Activated T-cell treated with anti-CD3 and anti-CD28 coated beads, Interleukin-2, amount 50 U/mL, for 24 hours (primary cell): ENCODE data around the gene ZBTB40.

Source experiments
- DNase-seq: peaks from one replicate; pipeline ENCODE4 v3.0.0-alpha.2; 2020
- H3K27ac Mint-ChIP-seq: 2 replicates; pipeline ENCODE4 v1.8.0; 2020; ENCODE audit warnings: mild to moderate bottlenecking, mixed read lengths
- H3K27me3 Mint-ChIP-seq: 2 replicates; pipeline ENCODE4 v1.8.0; 2020; ENCODE audit warnings: mixed read lengths
- H3K36me3 Mint-ChIP-seq: 2 replicates; pipeline ENCODE4 v1.8.0; 2020; ENCODE audit warnings: low read depth, mixed read lengths
- H3K4me1 Mint-ChIP-seq: 2 replicates; pipeline ENCODE4 v1.8.0; 2020; ENCODE audit warnings: low read depth, mixed read lengths
- H3K4me3 Mint-ChIP-seq: 2 replicates; pipeline ENCODE4 v1.8.0; 2020; ENCODE audit warnings: mild to moderate bottlenecking, moderate library complexity, mixed read lengths
- H3K9me3 Mint-ChIP-seq: 2 replicates; pipeline ENCODE4 v1.8.0; 2020; ENCODE audit warnings: mixed read lengths

ZBTB40 gene

GRCh38 chr1:22449636-22450035 is 2.0 kb upstream of the ZBTB40 start:
- no peak for DNase-seq
- Mint-ChIP-seq H3K9me3 (no peaks in the 10 kb centered on the region), H3K27me3 (no peaks in the 10 kb centered on the region), H3K4me3 (no peak overlapping the region), H3K36me3 (peaks cover 12% of the 10 kb centered on the region), H3K27ac (no peak overlapping the region), H3K4me1 (peaks cover 25% of the 10 kb centered on the region)

GRCh38 chr1:22450351-22451021 is 1.2 kb upstream of the ZBTB40 start:
- H3K9me3 Mint-ChIP-seq: no peaks in the 10 kb centered on the region
- H3K27ac Mint-ChIP-seq: peak overlapping the region; percentile 84
- H3K36me3 Mint-ChIP-seq: peaks cover 16% of the 10 kb centered on the region
- H3K4me3 Mint-ChIP-seq: peak overlapping the region; percentile 83
- no peak for DNase-seq
- H3K4me1 Mint-ChIP-seq: peaks cover 31% of the 10 kb centered on the region
- no peaks in the 10 kb centered on the region for H3K27me3 Mint-ChIP-seq

- Mint-ChIP-seq H3K36me3 (peaks cover 20% of the 10 kb centered on the region), H3K27ac (peak overlapping the region; percentile 94), H3K27me3 (no peaks in the 10 kb centered on the region), H3K4me3 (peak overlapping the region; percentile 83), H3K9me3 (no peaks in the 10 kb centered on the region), H3K4me1 (peaks cover 44% of the 10 kb centered on the region)
- no peak for DNase-seq
These were observed 868 bp downstream of the ZBTB40 start for GRCh38 chr1:22452481-22452957.

GRCh38 chr1:22453181-22453580 is 1.5 kb downstream of the ZBTB40 start:
- Mint-ChIP-seq H3K4me1 (peaks cover 48% of the 10 kb centered on the region), H3K36me3 (peaks cover 20% of the 10 kb centered on the region), H3K27ac (no peak overlapping the region), H3K9me3 (no peaks in the 10 kb centered on the region), H3K4me3 (peak overlapping the region; percentile 83), H3K27me3 (no peaks in the 10 kb centered on the region)
- no peak for DNase-seq

- H3K36me3 Mint-ChIP-seq: peaks cover 21% of the 10 kb centered on the region
- no peak for DNase-seq
- H3K4me3 Mint-ChIP-seq: no peak overlapping the region
- peaks cover 55% of the 10 kb centered on the region for H3K4me1 Mint-ChIP-seq
- no peak overlapping the region for H3K27ac Mint-ChIP-seq
- H3K9me3 Mint-ChIP-seq: no peaks in the 10 kb centered on the region
- H3K27me3 Mint-ChIP-seq: no peaks in the 10 kb centered on the region
These were observed 2.9 kb downstream of the ZBTB40 start for GRCh38 chr1:22454476-22455056.

- Mint-ChIP-seq H3K27me3 (no peaks in the 10 kb centered on the region), H3K4me1 (peaks cover 71% of the 10 kb centered on the region), H3K36me3 (peaks cover 17% of the 10 kb centered on the region), H3K27ac (no peak overlapping the region), H3K9me3 (no peaks in the 10 kb centered on the region), H3K4me3 (no peak overlapping the region)
- no peak for DNase-seq
These were observed 5.7 kb downstream of the ZBTB40 start for GRCh38 chr1:22457345-22457744.

- no peaks in the 10 kb centered on the region for H3K27me3 Mint-ChIP-seq
- DNase-seq: no peak
- no peaks in the 10 kb centered on the region for H3K9me3 Mint-ChIP-seq
- no peak overlapping the region for H3K27ac Mint-ChIP-seq
- peaks cover 69% of the 10 kb centered on the region for H3K4me1 Mint-ChIP-seq
- H3K36me3 Mint-ChIP-seq: peaks cover 14% of the 10 kb centered on the region
- no peak overlapping the region for H3K4me3 Mint-ChIP-seq
These were observed 6.2 kb downstream of the ZBTB40 start for GRCh38 chr1:22457836-22458235.

- Mint-ChIP-seq H3K27ac (no peak overlapping the region), H3K27me3 (no peaks in the 10 kb centered on the region), H3K36me3 (peaks cover 22% of the 10 kb centered on the region), H3K4me1 (peaks cover 51% of the 10 kb centered on the region), H3K9me3 (peaks cover 6% of the 10 kb centered on the region), H3K4me3 (no peak overlapping the region)
- no peak for DNase-seq
These were observed 9.4 kb downstream of the ZBTB40 start for GRCh38 chr1:22461100-22461499.

GRCh38 chr1:22461678-22462527 is 10.3 kb downstream of the ZBTB40 start:
- peaks cover 19% of the 10 kb centered on the region for H3K36me3 Mint-ChIP-seq
- H3K27me3 Mint-ChIP-seq: no peaks in the 10 kb centered on the region
- no peak overlapping the region for H3K4me3 Mint-ChIP-seq
- DNase-seq: no peak
- peaks cover 51% of the 10 kb centered on the region for H3K4me1 Mint-ChIP-seq
- H3K27ac Mint-ChIP-seq: no peak overlapping the region
- H3K9me3 Mint-ChIP-seq: peaks cover 6% of the 10 kb centered on the region

- Mint-ChIP-seq H3K4me1 (peaks cover 48% of the 10 kb centered on the region), H3K27me3 (no peaks in the 10 kb centered on the region), H3K36me3 (peaks cover 19% of the 10 kb centered on the region), H3K4me3 (no peak overlapping the region), H3K9me3 (peaks cover 6% of the 10 kb centered on the region), H3K27ac (no peak overlapping the region)
- DNase-seq: no peak
These were observed 11.3 kb downstream of the ZBTB40 start for GRCh38 chr1:22462928-22463327.

- no peak for DNase-seq
- H3K27ac Mint-ChIP-seq: no peak overlapping the region
- H3K27me3 Mint-ChIP-seq: no peaks in the 10 kb centered on the region
- H3K4me3 Mint-ChIP-seq: no peak overlapping the region
- peaks cover 6% of the 10 kb centered on the region for H3K9me3 Mint-ChIP-seq
- peaks cover 47% of the 10 kb centered on the region for H3K4me1 Mint-ChIP-seq
- peaks cover 19% of the 10 kb centered on the region for H3K36me3 Mint-ChIP-seq
These were observed 13.4 kb downstream of the ZBTB40 start for GRCh38 chr1:22465015-22465565.

- DNase-seq: no peak
These were observed 14.0 kb downstream of the ZBTB40 start for GRCh38 chr1:22465671-22466070.

GRCh38 chr1:22470227-22470626 is 18.6 kb downstream of the ZBTB40 start:
- Mint-ChIP-seq H3K4me1 (peaks cover 39% of the 10 kb centered on the region), H3K4me3 (no peak overlapping the region), H3K36me3 (peaks cover 16% of the 10 kb centered on the region), H3K9me3 (no peaks in the 10 kb centered on the region), H3K27me3 (no peaks in the 10 kb centered on the region), H3K27ac (no peak overlapping the region)
- DNase-seq: no peak

More at GRCh38 chr1:22465671-22466070, 14.0 kb downstream of the ZBTB40 start:
- H3K9me3 Mint-ChIP-seq: peaks cover 6% of the 10 kb centered on the region
- no peak overlapping the region for H3K27ac Mint-ChIP-seq
- H3K27me3 Mint-ChIP-seq: no peaks in the 10 kb centered on the region
- H3K4me3 Mint-ChIP-seq: no peak overlapping the region
- H3K4me1 Mint-ChIP-seq: peaks cover 48% of the 10 kb centered on the region
- H3K36me3 Mint-ChIP-seq: peaks cover 19% of the 10 kb centered on the region

- Mint-ChIP-seq H3K27ac (no peak overlapping the region), H3K27me3 (no peaks in the 10 kb centered on the region), H3K36me3 (peaks cover 13% of the 10 kb centered on the region), H3K4me1 (peaks cover 36% of the 10 kb centered on the region), H3K4me3 (no peak overlapping the region), H3K9me3 (no peaks in the 10 kb centered on the region)
- no peak for DNase-seq
These were observed 19.4 kb downstream of the ZBTB40 start for GRCh38 chr1:22471078-22471477.
